GM18861 (cell line): ENCODE results near the gene HSPA1L.
"Not testable (repeated sequence)": the region's sequence is repeated elsewhere in the genome, so short reads cannot be mapped to it uniquely, and the experiment has no call there.

Source experiments
- ATAC-seq: cut with Tn5 transposase; IDR thresholded peaks from one replicate; pipeline ENCODE4 v1.9.1; 2021; ENCODE audit not compliant: unreplicated experiment

HSPA1L gene

GRCh38 chr6:31815025-31815838 lies at the start of gene HSPA1L, which contains the start of gene HSPA1A:
TSS of gene HSPA1L (minus strand) at chr6:31815283. CDS start at chr6:31811972, 3,311 bp downstream.
TSS of gene HSPA1A (plus strand) at chr6:31815543. CDS start at chr6:31815757, 214 bp downstream.
- no peak for ATAC-seq

DNA sequence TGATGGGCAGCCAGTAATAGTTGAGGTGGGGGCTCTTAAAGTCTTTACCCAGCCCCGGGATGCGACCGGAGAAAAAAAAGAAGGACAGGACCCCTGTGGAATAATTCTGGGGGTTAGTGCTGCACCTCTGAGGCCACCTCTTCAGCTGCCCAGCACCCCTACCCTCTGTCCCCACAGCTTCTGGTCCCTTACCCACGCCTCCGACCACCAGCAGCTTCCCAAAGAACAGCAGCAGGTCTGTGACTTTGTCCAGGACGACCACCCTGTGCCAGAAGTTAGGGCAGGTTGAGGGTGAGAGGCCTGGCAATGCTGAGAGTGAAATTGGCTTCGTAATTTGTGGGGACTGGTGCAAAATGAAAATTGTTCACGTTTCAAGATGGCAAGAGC lies 49.7 kb upstream of the HSPA1L start:
- no peak for ATAC-seq

GRCh38 chr6:31864123-31864562 lies 49.1 kb upstream of the HSPA1L start:
- ATAC-seq: not testable (repeated sequence)

- ATAC-seq: peak; percentile 88
Observed at GRCh38 chr6:31862344-31863235, 47.5 kb upstream of the HSPA1L start, which contains the start of gene NEU1. TSS of gene NEU1 (minus strand) at chr6:31862821. CDS start at chr6:31862776, 45 bp downstream.

DNA sequence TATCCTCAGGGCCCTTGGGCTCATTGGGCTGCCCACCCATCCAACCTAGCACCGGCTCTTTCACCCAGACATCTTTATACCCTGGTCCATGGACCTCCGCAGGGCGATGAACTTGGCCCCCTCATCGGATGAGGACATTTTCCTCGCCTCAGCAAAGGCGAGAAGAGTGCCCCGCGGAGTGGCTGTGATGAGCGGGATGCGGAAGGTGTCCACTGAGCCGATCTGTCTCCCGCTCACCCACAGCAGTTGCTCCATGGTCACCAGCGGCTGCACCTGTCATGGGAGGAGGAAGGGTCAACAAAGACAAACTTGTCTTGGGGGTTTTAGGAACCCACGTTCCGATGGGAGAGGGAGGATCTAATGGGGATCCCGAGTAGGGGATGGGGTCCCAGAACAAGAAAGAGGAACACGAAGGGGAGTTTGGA lies 46.8 kb upstream of the HSPA1L start:
- no peak for ATAC-seq

- ATAC-seq: no peak
Observed at GRCh38 chr6:31861150-31861549, 46.1 kb upstream of the HSPA1L start.

DNA sequence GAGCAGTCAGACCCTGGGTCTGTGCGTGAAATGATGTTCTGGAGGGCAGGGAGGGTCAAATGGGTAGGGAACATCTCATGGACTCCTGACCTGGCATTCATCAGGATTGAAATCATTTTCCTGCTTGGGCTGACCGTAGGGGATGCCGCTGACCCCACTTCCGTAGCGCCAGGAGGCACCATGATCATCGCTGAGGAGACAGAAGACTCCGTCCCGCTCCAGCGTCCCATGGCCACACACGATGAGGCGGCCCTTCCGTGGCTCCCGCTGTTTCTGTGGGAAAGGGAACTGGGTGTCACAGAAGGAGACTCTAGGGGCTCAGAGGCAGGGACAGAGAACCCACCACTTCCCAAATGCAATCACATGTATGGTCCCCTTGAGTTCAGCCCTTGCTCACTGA lies 45.3 kb upstream of the HSPA1L start:
- ATAC-seq: no peak

DNA sequence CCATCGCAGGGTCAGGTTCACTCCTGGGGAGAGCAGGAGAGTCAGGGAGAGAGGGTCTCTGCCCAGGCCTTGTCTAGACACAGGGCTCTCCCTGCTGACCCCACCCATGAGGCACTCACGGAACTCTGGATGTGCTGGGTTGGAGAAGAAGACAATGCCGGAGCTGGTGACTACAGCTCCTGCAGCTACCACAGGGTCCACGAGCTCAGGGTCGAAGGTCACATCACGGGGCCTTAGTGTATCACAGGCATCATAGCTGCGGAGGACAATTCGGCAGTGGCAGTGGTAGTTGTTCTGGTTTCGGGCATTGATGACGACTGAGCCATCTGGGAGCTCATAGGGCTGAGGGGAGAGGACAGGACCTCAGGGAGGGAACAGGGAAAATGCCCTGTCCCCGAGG lies 44.8 kb upstream of the HSPA1L start:
- no peak for ATAC-seq

GRCh38 chr6:31858707-31859106 lies 43.6 kb upstream of the HSPA1L start:
- no peak for ATAC-seq

- ATAC-seq: not testable (repeated sequence)
Observed at GRCh38 chr6:31857774-31858173, 42.7 kb upstream of the HSPA1L start.

- ATAC-seq: not testable (repeated sequence)
Observed at GRCh38 chr6:31851980-31852718, 37.1 kb upstream of the HSPA1L start.

DNA sequence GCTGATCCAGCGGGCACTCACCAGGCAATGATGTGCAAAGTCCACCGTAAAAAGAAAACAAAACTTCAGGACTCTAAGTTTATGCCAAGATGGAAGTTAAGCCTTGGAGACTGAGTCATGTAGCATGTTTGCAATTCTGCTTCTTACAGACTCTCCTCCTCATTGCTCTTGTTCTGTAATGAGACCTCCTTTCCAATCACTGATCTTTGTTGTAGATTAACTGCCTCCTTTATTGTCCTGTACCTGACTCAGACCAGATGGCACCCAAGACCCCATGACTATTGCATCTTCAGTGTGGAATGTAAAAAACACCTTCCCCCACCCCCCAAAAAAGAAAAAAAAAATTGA lies 36.4 kb upstream of the HSPA1L start:
- ATAC-seq: no peak

DNA sequence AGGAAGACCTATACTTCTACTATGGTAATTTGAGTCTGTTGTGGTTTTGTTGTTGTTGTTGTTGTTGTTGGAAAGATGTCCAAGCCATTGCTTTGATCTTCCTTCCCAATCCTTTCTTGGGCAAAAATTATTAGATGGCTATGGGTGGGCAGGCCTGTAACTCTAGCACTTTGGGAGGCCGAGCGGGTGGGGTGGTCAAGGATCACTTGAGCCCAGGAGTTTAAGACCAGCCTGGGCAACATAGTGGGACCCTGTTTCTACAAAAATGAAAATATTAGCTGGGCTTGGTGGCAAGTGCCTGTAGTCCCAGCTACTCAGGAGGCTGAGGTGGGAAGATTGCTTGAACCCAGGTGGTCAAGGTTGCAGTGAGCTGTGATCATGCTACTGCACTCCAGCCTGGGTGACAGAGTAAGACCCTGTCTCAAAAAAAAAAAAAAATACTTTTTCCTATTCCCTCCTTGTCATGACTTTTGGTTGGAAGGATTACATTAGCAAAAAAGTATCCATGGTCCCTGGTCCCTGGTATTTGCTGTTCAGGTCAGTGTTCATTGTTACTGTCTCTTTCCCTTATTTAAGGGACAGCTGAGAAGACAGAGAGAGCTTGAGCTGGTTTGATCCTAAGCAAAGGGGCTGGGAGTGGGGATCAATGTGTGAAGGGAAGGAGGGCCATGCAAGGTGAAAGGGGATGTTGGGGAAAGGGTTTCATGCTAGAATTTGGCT lies 35.8 kb upstream of the HSPA1L start:
- ATAC-seq: no peak

DNA sequence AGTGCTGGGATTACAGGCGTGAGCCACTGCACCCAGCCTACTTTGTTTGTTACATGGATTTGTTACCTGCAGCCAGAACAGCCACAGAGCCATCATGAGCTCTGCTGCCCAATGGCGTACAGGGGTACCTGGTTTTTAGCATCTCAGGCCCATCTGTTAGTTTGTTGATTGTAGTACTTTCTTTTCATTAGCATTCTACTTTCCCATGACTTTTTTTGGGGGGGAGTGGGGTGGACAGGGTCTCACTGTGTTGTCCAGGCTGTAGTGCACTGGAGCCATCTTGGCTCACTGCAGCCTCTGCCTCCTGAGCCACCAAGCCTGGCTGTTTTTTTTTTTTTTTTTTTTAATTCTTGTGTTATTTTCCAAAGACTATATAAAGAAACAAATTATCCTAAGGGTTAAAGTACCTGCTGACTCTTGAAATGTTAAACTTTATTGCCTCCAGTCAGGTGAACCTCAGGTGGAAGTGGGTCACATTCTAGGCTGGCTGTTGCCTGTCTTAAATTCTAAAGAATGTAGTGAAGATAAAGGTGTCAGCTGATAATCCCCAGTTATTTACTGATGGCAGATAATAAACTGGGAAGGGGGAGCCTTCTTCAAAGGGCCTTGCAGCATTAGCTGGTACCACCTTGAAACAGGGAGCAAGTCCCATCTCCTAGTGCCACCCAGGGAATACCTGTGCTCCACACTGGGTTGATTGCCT lies 32.3 kb upstream of the HSPA1L start:
- ATAC-seq: no peak

GRCh38 chr6:31844507-31844906 lies 29.4 kb upstream of the HSPA1L start:
- no peak for ATAC-seq

DNA sequence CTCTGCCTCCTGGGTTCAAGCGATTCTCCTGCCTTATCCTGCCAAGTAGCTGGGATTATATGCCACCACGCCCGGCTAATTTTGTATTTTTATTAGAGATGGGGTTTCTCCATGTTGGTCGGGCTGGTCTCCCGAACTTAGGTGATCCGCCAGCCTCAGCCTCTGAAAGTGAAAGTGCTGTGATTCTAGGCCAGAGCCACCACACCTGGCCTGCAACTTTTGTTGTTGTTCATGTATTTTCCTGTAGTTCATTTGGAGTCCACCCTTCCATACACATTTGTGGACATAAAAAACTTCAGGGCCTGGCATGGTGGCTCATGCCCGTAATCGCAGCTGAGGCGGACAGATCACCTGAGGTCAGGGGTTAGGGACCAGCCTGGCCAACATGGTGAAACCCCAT lies 27.0 kb upstream of the HSPA1L start:
- ATAC-seq: no peak

DNA sequence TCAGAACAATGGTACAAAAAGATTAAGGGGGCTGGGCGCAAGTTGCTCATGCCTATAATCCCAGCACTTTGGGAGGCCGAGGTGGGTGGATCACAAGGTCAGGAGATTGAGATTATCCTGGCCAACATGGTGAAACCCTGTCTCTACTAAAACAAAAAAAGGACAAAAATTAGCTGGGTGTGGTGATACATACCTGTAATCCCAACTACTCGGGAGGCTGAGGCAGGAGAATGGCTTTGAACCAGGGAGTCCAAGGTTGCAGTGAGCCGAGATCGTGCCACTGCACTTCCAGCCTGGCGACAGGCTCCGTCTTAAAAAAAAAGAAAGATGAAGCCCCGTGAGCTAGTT lies 24.7 kb upstream of the HSPA1L start:
- not testable (repeated sequence) for ATAC-seq

DNA sequence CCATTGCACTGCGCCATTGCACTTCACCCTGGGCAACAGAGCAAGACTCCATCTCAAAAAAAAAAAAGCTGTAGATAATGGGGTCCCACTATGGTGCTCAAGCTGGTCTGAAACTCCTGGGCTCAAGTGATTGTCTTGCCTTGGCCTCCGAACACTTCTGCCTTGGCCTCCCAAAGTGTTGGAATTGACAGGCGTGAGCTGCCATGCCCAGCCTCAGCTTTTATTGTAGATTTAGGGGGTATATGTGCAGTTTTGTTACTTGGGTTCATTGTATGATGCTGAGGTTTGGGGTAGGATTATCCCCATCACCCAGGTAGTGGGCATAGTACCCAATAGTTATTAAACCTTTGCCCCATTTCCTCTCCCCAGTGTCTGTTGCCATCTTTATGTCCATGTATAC lies 23.9 kb upstream of the HSPA1L start:
- ATAC-seq: no peak

DNA sequence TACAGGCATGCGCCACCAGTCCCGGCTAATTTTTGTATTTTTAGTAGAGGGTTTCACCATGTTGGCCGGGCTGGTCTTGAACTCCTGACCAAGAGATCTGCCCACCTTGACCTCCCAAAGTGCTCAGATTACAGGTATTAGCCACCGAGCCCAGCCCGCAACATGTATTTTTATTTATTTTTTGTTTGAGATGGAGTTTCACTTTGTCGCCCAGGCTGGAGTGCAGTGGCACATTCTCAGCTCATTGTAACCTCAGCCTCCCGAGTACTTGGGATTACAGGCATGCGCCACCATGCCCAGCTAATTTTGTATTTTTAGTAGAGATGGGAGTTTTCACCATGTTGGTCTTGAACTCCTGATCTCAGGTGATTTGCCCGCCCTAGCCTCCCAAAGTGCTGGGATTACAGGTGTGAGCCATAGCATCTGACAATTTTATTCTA lies 23.1 kb upstream of the HSPA1L start:
- ATAC-seq: not testable (repeated sequence)
